ENCODE measurements around the gene GADD45B.
"Not testable (repeated sequence)": the region's sequence is repeated elsewhere in the genome, so short reads cannot be mapped to it uniquely, and the experiment has no call there.

GADD45B gene

DNA sequence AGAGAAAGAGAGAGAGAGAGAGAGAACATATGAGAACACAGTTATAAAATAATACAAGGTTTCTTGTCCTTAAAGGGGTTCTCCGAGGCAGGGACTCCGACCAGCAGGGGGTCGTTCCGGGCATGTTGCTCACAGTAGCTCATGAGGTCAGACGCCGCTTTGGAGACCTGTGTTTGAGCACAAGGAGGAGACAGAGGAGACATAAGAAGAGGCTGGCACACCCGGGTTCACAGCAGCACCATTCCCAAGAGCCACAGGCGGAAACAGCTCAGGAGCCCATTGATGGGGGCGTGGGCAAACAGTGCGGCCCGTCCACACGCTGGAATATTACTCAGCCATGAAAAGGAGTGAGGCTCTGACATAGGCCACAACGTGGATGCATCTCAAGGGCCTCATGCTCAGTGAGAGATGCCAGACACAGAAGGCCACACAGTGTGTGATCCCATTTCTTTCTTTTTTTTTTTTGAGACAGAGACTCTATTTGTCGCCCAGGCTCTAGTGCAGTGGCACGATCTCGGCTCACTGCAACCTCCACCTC is 39.1 kb downstream of the GADD45B start:
- no peak for DNase-seq (ENCODE audit: low read depth)

DNA sequence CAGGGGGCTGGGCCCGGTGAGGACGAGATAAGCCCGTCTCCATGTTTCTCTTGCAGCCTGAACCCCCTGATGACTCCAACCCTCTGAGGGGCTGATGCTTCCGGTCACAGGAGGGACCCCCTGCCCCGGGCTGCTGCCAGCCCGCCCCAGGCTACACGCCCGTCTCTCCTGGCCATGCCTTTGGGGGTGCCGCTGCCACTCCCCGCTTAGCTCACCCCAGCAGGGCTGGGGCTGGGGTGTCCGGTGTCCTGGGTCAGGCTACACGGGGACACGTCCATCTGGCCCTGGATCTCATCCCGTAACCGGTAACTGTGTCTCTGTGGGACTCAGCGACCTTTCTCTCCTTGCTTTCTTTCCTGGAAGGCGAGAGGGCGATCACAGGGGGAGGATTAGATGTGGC is 40.8 kb downstream of the GADD45B start:
- DNase-seq (ENCODE audit: low read depth), result no peak

DNA sequence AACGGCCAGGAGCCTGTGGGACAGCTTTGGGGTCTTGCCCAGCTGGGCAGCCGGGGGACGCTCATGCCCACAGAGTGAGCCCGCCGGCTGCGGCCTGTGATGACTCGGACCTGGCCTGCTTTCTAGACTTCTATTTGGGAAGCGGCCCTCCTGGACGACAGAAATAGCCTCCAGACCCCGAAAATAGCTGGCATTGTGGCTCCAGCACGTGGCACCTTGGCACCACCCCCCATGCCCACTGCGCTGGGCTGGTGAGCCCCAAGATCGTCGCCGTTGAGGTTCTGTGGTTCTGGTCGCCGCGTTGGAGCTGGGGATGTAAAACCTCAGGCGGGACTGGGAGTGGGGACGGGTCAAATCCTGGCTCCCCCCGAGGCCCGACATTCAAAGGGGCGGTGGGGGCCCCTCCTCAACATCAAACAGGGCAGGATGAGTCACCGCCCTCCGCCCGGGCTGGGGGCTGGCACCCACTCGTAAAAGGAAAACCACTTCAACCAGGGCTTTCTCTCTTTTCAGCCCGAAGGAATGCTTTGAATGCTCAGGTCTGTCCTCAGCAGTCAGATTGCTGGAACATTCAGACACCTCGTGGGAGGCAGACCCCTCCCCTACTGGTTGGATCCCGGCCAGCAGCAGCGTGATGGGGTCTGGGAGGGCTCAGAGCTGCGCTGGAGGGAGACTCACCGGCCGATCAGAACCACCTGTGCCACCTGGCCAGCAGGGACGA is 42.1 kb downstream of the GADD45B start:
- no peak for DNase-seq (ENCODE audit: low read depth)

DNA sequence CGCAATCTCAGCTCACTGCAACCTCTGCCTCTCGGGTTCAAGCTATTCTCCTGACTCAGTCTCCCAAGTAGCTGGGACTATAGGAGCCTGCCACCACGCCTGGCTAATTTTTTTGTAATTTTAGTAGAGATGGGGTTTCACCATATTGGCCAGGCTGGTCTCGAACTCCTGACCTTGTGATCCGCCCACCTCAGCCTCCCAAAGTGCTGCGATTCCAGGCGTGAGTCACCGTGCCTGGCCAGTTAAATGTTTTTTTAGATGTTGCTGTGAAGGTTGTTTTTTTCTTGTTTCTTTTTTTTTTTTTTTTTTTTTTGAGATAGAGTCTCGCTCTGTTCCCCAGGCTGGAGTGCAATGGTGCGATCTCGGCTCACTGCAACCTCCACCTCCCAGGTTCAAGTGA is 42.9 kb downstream of the GADD45B start:
- DNase-seq (ENCODE audit: low read depth), result not testable (repeated sequence)

DNA sequence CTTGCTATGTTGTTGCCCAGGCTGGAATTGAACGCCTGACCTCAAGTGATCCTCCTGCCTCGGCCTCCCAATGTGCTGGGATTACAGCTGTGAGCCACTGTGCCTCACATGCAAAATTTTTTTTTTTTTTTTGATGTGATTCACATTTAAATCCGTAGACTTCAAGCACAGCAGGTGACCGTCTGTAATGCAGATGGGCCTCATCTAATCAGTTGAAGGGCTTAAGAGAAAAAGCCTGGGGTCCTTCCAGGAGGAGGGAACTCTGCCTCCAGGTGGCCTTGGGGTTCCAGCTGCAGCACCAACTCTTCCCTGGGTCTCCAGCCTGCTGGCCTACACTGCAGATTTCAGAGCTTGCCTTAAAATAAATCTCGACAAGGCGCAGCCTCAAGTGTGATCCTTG is 43.6 kb downstream of the GADD45B start:
- DNase-seq (ENCODE audit: low read depth), result no peak

DNA sequence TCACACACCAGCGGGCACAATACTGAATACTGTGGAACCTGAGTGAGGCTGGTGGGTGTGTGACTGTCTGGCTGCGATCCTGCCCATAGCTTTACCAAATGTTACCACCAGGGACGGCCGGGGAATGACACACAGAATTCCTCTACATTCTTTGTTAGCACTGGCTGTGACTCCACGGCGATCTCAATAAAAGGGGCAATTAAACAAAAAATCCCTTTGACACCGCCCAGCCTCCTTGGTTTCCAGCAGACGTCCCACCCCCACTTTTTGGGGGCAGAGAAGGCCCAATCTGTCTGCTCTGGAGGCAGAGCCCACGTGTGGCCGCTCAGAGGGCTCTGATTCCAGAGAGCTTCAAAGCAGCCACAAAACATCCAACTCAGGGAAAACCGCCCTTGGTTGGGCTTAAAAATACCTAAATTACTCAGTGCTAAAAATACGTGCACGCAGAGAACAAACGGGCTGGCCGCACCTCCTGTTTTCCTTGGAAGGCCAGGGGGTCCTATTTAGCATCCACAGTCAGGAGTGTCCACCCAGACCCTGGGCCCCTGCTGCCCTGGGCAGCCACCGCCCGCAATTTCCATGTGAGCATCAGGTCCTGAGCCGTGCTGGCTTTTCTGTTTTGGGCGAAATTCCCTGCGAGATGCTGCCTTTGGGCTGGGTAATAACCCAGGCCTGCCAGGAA is 47.8 kb downstream of the GADD45B start:
- DNase-seq (ENCODE audit: low read depth), result no peak

DNA sequence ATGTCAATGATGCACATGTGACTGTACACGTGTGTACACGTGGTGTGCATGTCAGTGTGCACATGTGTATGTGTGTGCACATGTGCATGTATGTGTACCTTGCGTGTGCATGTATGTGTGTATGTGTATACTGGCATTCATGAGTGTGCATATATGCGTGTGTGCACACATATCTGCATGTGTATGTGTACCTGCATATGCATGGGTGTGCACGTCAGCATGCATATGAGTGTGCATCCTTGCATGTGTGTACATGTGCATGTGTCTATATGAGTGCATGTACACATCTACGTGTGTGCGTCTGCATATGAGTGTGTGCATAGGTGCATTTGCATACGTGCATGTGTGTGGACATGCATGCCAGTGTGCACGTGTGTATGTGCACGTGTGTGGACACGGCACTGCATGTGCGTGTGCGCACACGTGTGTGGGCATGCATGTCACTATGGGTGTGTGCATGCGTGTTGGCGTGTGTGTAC is 48.5 kb downstream of the GADD45B start:
- DNase-seq (ENCODE audit: low read depth), result no peak

DNA sequence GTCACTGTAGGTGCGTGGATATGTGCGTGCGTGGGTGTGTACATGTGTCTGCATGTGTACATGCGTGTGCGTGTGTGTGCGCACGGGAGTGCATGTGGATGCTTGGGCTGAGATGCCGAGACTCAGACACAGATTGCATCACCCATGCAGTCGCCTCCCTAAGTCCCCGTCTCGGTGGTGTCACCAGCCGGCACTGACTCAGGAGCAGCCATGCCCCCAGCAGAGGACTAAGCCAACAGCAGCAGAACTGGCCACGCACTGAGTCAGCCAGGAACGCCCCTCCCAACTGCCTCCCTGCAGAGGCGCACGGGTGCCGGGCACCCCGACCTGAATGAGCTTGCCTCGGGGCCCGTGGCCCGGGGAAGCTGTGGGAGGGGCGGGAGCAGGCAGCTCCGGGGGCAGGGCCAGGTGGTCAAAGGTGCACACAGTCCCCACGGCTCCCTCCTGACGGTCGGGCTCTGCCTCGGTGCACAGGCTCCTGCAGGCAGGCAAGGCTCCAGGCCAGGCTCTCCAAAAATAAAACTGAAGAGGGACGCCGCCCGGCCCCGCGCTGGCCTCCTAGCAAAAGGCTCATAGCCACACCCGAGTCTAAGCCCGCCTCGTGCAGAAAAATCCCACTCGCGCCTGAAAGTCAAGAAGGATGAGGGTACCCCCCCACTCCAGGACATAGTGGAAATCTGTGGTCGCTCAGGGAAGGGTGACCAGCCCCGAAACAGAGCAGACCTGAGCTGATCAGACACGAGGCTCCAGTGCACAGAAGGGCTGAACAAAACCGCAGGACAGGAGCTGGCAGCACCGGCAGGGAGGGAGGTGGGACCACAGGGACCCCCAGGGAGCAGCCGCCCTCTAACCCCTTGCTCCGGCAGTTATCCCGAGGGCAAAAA is 49.2 kb downstream of the GADD45B start:
- DNase-seq (ENCODE audit: low read depth), result no peak

DNA sequence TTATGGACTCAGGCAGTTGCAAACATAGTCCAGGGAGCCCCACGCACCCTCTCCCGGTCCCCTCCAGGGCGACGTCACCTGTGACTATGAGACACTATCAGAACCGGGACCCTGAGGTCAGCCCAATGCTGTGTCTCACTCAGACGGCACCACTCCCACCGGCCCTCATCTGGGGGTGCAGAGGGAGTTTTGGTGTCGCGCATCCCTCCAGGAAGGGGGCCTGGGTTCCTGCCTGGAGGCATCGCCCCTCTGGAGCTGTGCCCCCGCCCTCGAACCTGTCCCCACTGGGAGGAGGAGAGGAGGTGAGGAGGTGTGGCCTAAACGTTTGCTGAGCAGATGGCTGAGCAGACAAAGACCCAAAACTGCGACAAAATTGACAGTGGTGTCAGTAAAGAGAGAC is 51.2 kb downstream of the GADD45B start:
- no peak for DNase-seq (ENCODE audit: low read depth)

DNA sequence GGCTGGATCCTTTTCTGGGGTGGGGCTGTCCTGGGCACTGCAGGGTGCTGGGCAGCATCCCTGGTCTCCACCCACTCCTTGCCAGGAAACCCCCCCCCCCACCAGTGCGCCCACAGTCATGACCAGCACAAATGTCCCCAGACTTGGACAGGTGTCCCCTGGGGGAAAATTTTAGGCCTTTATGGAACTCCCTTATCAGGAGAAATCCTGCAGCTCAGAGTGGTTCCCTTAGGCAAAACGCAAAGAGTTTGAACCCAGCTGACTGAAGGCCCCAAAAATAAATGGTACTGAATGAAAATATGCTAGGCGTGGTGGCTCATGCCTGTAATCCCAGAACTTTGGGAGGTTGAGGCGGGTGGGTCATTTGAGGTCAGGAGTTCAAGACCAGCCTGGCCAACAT is 51.8 kb downstream of the GADD45B start:
- DNase-seq (ENCODE audit: low read depth), result no peak

Measured in activated T-helper 9 cell treated with anti-CD3 and anti-CD28 coated beads, Interleukin-2, amount 50 U/mL, for 16 hours (primary cell).